A673 (cell line): ENCODE data around the gene GABPA. TPM values are rescaled to one million over a fixed set of nuclear protein-coding genes. Genes with fewer than 3 reads are reported as not detected.
A peak's percentile ranks its signal among the peaks of the same experiment; 100 is the strongest.

Source experiments
- BruUV-seq: library from RNA; stranded (reverse); fragments of 400-500 nt; replicated peaks from 2 replicates; lab custom pipeline; 2021; lab: Mats Ljungman, UMichigan
- CTCF ChIA-PET: fragments of 300-600 bp; sonication (Branson Sonifier 250); formaldehyde crosslinking; loops from one replicate; lab custom pipeline; 2022; ENCODE audit warnings: antibody characterized with exemption; lab: Charles Lee
- POLR2A ChIA-PET: fragments of 300-600 bp; sonication (Branson Sonifier 250); formaldehyde crosslinking; loops from one replicate; lab custom pipeline; 2022; ENCODE audit warnings: antibody characterized with exemption; ENCODE audit not compliant: low non-redundant PET; lab: Charles Lee
- DNase-seq: peaks from one replicate; pipeline ENCODE4 v3.0.0-alpha.2; 2015; ENCODE audit warnings: low spot score
- H3K27ac ChIP-seq: fragments of 200-600 bp; sonication (generic); 2 replicates; pipeline ENCODE4 v1.5.1; 2016; ENCODE audit warnings: mixed run types, low read depth, mild to moderate bottlenecking, mixed read lengths, antibody characterized with exemption, low read length; ENCODE audit not compliant: poor library complexity, severe bottlenecking
- H3K27me3 ChIP-seq: fragments of 200-600 bp; sonication (generic); replicated peaks from 2 replicates; pipeline ENCODE4 v1.6.1; 2017; ENCODE audit warnings: mixed run types, low read depth, mild to moderate bottlenecking, mixed read lengths, antibody characterized with exemption, low read length; ENCODE audit not compliant: insufficient read depth, poor library complexity
- H3K36me3 ChIP-seq: fragments of 200-600 bp; sonication (generic); 2 replicates; pipeline ENCODE4 v1.6.1; 2016; ENCODE audit warnings: mixed run types, mild to moderate bottlenecking, mixed read lengths, antibody characterized with exemption, low read length; ENCODE audit not compliant: insufficient read depth, poor library complexity, severe bottlenecking
- H3K4me1 ChIP-seq: fragments of 200-600 bp; sonication (generic); 2 replicates; pipeline ENCODE4 v1.6.1; 2017; ENCODE audit warnings: mixed run types, mild to moderate bottlenecking, mixed read lengths, antibody characterized with exemption, low read length; ENCODE audit not compliant: insufficient read depth, poor library complexity, severe bottlenecking
- H3K4me3 ChIP-seq: fragments of 200-600 bp; sonication (generic); 2 replicates; pipeline ENCODE4 v1.5.1; 2016; ENCODE audit warnings: low read depth, mixed run types, mild to moderate bottlenecking, mixed read lengths, low read length; ENCODE audit not compliant: poor library complexity, severe bottlenecking
- H3K9me3 ChIP-seq: fragments of 200-600 bp; sonication (generic); 2 replicates; pipeline ENCODE4 v1.6.1; 2016; ENCODE audit warnings: mixed run types, low read depth, mild to moderate bottlenecking, mixed read lengths, antibody characterized with exemption, low read length; ENCODE audit not compliant: poor library complexity, severe bottlenecking
- EZH2 ChIP-seq: fragments of 200-600 bp; sonication (generic); IDR thresholded peaks from 2 replicates; pipeline ENCODE4 v1.6.1; 2017; ENCODE audit warnings: borderline replicate concordance, low read depth, mild to moderate bottlenecking, mixed read lengths, antibody characterized with exemption, low read length; ENCODE audit not compliant: poor library complexity, severe bottlenecking
- intact Hi-C: fragments of 100-400 bp; cut with micrococcal nuclease; formaldehyde crosslinking; loops from one replicate; pipeline ENCODE4 v1.10.0; 2022; ENCODE audit not compliant: unreplicated experiment
- total RNA-seq: library from RNA; stranded (reverse); gene quantifications from 2 replicates; pipeline ENCODE4 v1.2.3, GENCODE V29; 2021
- TF ChIP-seq, protein P1 (sequence below): fragments of 300-800, 200-600 bp; sonication (generic); conservative IDR thresholded peaks from 2 replicates; pipeline ENCODE4 v1.5.1; 2017; ENCODE audit warnings: low read depth, mild to moderate bottlenecking, antibody characterized with exemption, low read length, moderate library complexity, mixed read lengths

GABPA gene
- total RNA-seq, 1 experiment from 2014 or later, result 26.2 TPM

- H3K36me3 ChIP-seq, result no peaks in the 10 kb centered on the region
- no peaks in the 10 kb centered on the region for H3K9me3 ChIP-seq
- peak; percentile 37 for DNase-seq
- H3K27me3 ChIP-seq, result no peaks in the 10 kb centered on the region
- TF ChIP-seq EZH2, result no peak
- TF ChIP-seq, protein P1, sequence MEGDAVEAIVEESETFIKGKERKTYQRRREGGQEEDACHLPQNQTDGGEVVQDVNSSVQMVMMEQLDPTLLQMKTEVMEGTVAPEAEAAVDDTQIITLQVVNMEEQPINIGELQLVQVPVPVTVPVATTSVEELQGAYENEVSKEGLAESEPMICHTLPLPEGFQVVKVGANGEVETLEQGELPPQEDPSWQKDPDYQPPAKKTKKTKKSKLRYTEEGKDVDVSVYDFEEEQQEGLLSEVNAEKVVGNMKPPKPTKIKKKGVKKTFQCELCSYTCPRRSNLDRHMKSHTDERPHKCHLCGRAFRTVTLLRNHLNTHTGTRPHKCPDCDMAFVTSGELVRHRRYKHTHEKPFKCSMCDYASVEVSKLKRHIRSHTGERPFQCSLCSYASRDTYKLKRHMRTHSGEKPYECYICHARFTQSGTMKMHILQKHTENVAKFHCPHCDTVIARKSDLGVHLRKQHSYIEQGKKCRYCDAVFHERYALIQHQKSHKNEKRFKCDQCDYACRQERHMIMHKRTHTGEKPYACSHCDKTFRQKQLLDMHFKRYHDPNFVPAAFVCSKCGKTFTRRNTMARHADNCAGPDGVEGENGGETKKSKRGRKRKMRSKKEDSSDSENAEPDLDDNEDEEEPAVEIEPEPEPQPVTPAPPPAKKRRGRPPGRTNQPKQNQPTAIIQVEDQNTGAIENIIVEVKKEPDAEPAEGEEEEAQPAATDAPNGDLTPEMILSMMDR, result peak; percentile 34; the same call in 1 of the 2 replicates
- no TSS peak for BruUV-seq
- no peak overlapping the region for H3K4me3 ChIP-seq
- ChIA-PET CTCF (no interaction called here), POLR2A (no interaction called here)
- no peak overlapping the region for H3K27ac ChIP-seq
- peaks cover 8% of the 10 kb centered on the region for H3K4me1 ChIP-seq
- intact Hi-C loops, result loop anchor here (10.0 kb wide), 1 partner anchor 923 kb away; no protein-coding TSS in a partner anchor
Measured at GRCh38 chr21:25791319-25791718, 56.5 kb downstream of the GABPA start.

- Histone ChIP-seq H3K27me3 (no peaks in the 10 kb centered on the region), H3K4me3 (no peak overlapping the region), H3K4me1 (no peaks in the 10 kb centered on the region), H3K27ac (no peak overlapping the region), H3K36me3 (no peaks in the 10 kb centered on the region), H3K9me3 (no peaks in the 10 kb centered on the region)
- CTCF ChIA-PET, result interaction anchor here (0.5 to 1.0 kb wide), 6 partner anchors 11 to 192 kb away, joined by 3 to 5 read pairs (median 3); no protein-coding TSS in a partner anchor
- peak; percentile 95 for DNase-seq
- intact Hi-C loops, result loop anchor here (1.0 kb wide), 1 partner anchor 193 kb away; no protein-coding TSS in a partner anchor
- POLR2A ChIA-PET, result no interaction called here
- TF ChIP-seq, protein P1, result peak; percentile 100
- no peak for TF ChIP-seq EZH2
- no TSS peak for BruUV-seq
Measured at GRCh38 chr21:25801217-25802014, 66.6 kb downstream of the GABPA start.

- POLR2A ChIA-PET, result no interaction called here
- no peaks in the 10 kb centered on the region for H3K27me3 ChIP-seq
- no peaks in the 10 kb centered on the region for H3K36me3 ChIP-seq
- intact Hi-C loops, result no loop called here
- no peak overlapping the region for H3K27ac ChIP-seq
- TF ChIP-seq EZH2, result no peak
- TF ChIP-seq, protein P1, result no peak
- no peak overlapping the region for H3K4me3 ChIP-seq
- no peak for DNase-seq
- peaks cover 3% of the 10 kb centered on the region for H3K4me1 ChIP-seq
- no TSS peak for BruUV-seq
- CTCF ChIA-PET, result no interaction called here
- H3K9me3 ChIP-seq, result no peaks in the 10 kb centered on the region
Measured at GRCh38 chr21:25806060-25806459, 71.3 kb downstream of the GABPA start.
